Activated T-helper 1 cell treated with Interleukin-2 at 50 U/mL for 16 hours (primary cell): ENCODE measurements around the gene SCO2.
"Not testable (repeated sequence)": the region's sequence is repeated elsewhere in the genome, so short reads cannot be mapped to it uniquely, and the experiment has no call there.

Experiments used
- DNase-seq: peaks from one replicate; pipeline ENCODE4 v3.0.0-alpha.2; 2020; ENCODE audit warnings: low read depth

The SCO2 gene

DNA sequence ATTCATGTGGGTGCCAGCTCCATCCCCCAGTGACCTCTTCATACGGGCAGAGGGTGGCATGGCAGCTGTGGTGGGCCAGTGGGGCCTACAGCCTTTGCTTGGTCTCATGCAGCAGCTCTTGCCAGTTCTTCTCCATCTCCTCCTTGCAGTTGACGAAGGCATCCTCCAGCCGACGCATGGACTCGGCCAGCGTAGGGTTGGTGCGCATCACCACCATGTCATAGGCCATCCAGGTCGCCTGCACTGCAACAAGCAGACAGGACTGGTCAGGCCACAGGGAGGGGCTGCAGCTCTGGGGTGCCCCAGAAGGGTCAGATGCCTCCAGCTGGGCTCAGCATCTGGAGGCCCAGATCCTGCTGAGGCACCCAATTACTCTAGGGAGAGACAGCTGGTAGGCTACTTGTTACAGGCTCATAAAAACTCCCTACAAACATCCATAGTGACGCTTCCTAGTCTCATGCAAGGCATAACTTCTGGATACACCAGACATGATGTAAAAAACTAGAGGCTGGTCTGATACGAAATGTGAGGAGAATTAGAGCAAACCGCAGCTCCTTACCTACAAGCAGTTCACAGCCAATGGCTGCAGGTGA, 25.9 kb upstream of the SCO2 start:
- DNase-seq, result no peak

DNA sequence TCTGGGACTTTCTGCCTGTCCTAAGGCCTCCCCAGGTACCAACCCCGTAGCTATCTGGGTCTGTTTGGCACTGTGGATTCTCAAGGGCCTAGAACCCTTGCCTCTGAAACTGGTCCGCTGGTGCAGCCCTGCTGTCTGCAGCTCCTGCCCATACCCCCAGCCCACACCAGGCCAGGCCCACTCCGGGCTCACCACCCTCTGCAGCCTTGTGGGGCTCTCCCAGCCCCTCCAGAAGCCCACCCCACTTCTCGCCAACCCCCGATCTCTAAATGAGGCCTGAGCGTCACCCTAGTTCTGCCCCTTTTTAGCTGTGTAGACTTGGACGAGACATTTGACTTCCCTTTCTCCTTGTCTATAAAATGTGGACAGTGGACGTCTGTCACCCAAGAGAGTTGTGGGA, 25.0 kb upstream of the SCO2 start:
- DNase-seq, result no peak

DNA sequence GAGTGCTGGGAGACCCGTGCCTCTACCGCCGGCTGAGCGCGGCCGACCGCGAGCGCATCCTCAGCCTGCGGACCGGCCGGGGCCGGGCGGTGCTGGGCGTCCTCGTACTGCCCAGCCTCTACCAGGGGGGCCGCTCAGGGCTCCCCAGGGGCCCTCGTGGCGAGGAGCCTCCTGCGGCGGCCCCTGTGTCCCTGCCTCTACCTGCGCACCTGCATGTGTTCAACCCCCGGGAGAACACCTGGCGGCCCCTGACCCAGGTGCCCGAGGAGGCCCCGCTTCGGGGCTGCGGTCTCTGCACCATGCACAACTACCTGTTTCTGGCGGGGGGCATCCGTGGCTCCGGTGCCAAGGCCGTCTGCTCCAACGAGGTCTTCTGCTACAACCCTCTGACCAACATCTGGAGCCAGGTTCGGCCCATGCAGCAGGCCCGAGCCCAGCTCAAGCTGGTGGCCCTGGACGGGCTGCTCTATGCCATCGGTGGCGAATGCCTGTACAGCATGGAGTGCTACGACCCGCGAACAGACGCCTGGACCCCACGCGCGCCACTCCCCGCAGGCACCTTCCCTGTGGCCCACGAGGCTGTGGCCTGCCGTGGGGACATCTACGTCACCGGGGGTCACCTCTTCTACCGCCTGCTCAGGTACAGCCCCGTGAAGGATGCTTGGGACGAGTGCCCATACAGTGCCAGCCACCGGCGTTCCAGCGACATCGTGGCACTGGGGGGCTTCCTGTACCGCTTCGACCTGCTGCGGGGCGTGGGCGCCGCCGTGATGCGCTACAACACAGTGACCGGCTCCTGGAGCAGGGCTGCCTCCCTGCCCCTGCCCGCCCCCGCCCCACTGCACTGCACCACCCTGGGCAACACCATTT, 23.8 kb upstream of the SCO2 start:
- DNase-seq, result no peak

DNA sequence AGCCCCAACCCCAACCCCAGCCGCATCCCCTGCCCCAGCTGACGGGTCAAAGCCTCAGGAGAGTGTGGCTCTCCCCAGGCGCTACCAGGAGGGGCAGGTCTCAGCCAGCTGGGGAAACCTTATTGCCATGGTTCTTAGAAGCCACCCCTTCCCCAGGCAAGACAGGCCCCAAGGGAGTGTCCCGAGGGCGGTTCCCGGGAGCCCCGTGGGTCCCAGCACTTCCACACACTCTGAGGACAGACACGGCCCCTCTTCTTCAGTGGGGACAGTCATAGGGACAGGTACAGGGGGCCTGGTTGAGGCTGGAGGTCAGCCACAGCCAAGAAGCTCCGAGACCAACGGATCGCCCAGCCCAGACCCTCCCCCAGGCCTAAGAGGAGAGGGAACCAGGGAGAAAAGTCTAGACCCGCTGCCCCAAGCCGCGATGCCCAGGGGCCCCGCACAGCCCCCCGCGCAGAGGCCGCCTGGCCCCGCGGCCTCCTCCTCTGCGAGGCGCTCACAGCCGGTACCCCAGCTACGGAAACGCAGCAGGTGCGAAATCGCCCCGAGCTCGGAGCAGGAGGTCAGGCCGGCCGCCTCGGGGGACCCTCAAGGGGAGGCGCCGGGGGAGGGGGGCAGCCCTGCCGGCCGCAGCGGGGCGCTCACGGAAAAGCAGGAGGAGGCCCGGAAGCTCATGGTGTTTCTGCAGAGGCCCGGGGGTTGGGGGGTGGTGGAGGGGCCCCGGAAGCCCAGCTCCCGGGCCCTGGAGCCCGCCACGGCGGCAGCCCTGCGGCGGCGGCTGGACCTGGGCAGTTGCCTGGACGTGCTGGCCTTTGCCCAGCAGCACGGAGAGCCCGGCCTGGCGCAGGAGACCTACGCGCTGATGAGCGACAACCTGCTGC, 22.9 kb upstream of the SCO2 start:
- DNase-seq, result peak; percentile 57

DNA sequence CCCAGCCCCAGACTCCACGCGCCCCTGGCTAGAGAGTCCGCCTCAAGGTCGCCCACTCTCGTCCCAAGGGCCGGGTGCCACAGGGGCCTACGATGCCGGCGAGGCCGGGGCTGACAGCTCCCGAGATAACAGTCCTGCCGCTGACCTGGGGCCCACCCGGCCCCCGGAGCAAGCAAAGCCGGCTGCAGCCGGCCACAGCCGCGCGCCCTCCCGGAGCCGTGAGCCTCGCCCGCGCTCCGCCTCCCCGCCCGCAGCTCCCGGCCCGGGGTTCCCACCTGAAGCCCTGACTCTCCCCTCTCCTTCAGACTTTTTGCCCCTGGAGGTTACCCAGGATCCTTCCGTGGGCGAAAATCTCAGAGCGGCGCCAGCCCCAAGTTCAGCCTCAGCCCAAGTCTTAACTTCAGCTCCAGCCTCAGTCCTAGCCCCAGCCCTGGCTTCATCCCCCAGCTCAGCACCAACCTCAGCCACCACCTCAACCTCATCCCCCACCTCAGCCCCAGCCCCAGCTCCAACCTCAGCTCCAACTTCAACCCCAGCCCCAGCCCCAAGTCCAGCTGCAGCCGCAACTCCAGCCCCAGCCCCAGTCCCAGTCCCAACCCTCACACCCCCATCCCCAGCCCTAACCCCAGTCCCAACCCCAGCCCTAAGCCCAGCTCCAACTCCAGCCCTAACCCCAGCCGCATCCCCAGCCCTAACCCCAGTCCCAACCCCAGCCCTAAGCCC, 22.0 kb upstream of the SCO2 start:
- DNase-seq, result no peak

DNA sequence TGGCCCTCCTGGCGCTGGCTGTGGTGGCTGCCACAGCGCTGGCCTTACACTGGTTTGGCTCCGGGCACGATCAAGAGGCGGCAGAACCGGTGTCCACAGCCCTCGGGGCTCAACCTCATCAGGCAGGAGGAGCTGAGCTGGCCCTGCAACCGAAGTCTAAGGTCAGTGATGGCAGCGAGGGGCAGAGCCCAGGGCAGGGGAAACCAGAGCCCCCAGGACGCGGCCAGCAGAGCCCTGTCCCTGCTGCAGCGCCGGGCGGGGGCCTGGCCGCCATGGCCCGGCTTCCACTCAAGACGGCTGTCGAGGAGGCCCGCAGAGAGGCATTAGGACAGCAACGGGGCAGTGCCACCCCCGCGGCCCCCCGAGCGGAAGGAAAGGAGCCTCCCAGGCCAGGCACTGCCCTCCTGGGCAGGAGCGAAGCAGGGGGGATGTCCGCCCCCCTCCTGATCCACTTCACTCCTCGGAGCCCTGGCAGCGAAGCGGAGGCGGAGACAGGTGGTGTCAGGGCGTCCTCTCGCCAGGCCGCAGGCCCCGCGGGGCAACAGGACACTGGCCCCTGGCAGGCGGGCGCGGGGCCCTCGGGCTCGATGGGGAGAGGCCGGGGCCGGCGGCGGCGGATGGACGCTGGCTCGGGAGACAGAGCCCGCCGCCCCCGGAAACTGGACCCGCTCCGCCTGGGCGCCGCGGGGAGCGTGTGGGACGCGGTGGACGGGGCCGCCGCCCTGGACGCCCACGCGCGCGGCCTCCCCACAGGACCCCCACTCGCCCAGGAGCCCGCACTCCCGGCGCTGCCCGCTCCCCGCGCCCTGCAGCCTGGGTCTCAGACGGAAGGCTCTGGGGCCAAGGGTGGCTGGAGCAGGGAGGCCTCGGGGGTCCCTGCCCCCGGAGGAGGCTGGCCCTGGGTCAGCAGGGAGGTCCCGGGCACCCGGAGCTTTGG, 21.2 kb upstream of the SCO2 start:
- DNase-seq, result no peak

DNA sequence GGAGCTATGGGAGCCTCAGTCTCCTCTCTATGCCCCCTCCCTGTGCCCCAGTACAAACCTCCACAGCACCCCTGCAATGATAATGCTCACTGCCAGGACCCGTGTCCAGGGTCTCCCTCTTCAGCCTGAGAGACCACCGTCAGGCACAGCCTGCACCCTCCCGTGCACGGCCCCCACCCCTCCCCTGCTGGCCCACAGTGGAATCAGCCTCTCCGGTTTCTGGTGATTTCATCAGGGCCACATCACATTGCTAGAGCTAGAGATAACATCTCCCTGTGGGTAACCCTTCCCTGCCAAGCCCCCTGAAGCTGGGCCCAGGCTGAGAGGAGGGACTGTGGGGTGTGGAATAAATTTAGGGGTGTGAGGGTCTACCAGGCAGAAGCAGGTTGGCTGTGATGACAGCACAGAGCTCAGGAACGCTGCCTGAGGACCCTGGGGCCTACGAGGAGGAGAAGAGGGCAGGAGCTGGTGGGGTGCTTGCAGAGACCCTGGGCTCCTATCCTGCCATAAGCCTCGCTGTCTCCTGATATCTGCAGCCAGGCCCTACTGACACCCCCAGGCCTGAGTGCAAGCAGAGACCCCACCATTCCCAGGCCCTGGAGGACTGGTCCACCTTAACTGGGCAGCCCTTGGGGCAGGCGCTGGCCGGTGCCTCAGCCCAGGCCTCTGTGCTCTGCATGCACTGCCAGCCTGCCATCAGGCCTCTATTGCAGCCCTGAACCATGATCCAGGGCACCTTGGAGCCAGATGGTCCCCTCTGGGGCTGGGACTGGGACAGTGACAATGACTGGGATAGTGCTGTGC, 20.3 kb upstream of the SCO2 start, which contains the start of gene KLHDC7B:
KLHDC7B (plus strand) TSS at position 378 of the 804 bp plus-strand sequence; CDS start at position 723, 345 bp downstream.
- DNase-seq, result no peak

DNA sequence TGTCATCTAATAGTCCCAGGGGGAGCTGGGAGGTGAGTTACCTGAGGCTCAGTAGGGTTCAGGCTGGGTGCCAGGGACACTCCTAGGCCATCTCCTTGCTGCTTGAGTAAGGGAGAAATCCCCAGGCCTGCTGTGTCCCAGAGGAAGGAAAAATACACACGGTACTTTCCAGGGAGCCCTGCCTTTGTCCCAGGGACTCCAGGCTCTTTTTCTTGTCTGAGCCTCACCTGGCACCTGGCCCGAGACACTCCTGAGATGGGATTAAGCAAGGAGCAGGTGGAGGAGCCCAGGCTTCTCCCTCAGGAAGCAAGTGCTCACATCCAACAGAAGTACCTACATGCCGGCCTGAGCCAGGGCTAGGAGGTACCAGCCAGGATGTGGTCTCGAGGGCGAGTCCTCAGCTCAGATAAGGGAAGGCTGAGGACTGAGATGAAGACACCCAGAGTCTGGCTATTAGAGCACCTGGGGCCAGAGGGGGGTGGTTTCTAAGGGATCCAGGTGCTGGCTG, 19.4 kb upstream of the SCO2 start:
- no peak for DNase-seq

DNA sequence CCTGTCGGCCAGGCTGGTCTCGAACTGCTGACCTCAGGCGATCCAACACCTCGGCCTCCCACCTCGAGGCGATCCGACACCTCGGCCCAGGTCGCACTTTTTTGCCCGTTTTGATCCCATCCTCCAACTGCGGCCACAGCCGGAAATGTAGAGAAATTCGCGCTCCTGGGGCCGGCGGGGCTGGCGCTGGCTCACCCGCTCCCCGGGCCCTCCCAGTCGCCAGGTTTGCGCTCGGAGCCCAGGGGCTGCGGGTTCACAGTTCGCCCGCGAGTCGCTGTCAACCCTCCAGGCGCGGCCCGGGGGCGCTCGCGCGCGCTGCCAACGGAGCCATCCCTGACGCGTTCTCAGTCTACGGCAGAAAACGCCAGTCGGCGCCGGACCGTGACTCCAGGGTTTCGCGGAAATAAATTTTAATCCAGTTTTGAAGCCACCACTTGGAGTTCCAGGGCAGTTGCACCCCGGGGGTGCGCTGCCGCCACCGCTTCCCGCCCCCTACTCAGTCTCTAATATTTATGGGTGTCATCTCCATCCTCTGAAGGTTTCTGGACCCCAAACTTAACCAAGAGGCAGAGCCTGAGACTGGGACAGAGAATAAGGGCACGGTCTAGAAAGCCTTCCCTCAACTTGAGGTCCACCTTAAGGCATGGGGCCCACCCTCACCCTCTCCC, 18.8 kb upstream of the SCO2 start:
- peak; percentile 72 for DNase-seq

DNA sequence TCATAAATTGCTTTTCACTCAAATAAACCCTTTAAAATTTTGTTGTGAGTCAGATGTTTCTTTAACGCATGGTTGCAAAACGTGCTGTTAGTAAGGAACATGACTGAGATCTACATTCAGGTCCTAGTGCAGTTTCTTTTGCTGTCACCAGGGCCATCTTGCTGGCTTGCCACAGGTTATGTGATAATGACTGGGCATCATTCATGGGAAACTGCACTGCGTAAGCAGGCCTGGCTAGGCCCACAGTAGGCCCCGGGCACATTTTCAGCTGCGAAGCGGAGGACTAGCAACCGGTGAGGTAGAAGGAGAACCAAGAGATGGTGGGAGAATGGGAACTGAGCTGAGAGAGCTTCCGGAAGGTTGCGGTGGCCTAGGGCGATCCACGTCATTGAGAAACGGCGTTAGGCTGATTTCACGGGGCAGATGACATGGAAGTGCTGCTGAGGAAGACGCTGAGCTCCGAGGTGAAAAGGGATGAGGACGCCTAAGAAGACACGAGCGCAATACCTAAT, 17.1 kb upstream of the SCO2 start:
- no peak for DNase-seq

DNA sequence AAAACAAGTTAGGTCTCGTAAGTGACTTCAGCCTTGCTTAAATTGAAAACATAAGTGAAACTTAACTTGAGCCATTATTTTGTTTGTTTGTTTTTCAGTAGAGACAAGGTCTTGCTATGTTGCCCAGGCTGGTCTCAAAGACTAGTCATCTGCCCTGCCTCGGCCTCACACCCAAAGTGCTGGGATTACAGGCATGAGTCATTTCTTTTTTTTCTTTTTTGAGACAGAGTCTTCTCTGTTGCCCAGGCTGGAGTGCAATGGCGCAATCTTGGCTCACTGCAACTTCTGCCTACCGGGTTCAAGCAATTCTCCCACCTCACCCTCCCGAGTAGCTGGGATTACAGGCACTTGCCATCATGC, 16.2 kb upstream of the SCO2 start:
- not testable (repeated sequence) for DNase-seq

DNA sequence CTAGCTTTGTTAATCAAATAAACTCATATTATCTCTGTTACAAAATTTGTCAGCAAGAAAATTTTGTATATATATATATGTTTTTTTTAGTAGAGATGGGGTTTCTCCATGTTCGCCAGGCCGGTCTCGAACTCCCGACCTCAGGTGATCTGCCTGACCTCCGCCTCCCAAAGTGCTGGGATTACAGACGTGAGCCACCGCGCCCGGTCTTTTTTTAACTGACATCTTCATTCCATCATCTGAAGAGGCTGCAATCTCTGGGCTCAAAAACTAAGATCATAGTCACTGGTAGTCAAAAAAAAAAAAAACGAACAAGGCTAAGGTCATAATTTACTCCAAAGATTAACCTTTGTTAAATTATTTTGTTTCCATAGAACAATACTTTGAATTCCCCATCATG, 15.0 kb upstream of the SCO2 start:
- no peak for DNase-seq

DNA sequence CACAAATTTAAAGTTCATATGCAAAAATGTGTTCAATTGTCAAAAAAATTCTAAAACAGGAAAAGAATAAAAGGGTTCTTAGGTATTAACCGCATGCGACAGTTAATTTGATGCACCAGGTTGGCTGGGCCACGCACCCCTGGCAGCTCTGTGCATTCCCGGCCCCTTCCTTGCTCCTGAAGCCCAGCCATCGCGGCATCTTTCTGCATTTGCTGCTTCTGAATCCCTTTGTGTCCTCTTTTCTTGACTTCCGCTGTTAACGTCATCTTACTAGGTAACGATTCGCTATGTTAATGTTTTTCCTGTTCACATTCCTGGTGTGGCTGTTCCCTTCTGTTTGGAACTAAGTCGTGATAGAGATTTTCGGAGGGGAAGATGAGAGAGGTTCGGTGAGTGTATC, 12.4 kb upstream of the SCO2 start:
- DNase-seq, result no peak

DNA sequence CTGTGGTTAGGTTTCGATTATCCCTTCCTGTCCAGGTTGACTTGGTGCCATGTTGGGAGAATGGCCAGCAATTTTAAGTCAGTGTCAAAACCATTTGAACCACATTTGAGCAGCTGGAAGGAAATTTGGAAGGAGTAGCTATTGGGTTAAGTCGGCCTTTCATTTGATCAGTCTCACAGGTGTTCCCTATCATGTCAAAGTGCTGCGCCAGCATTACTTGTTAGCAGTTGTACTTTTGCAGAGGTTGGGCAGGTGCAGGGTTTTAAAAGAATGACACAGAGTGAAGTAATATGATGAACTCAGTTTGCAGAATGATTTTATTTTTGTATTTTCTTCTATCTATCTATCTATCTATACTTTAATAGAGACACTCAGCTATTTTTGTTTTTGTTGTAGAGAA, 10.8 kb upstream of the SCO2 start:
- no peak for DNase-seq

DNA sequence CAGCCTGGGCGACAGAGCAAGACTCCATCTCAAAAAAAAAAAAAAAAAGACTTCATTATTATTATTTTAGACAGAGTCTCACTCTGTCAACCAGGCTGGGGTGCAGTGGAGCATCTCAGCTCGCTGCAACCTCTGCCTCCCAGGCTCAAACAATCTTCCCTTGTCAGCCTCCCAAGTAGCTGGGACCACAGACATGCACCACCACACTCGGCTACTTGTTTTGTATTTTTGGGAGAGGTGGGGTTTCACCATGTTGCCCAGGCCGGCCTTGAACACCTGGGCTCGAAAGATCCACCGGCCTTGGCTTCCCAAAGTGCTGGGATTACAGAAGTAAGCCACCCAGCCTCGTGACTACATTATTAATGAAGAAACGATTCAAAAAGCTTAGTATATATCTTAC, 9.7 kb upstream of the SCO2 start:
- no peak for DNase-seq

DNA sequence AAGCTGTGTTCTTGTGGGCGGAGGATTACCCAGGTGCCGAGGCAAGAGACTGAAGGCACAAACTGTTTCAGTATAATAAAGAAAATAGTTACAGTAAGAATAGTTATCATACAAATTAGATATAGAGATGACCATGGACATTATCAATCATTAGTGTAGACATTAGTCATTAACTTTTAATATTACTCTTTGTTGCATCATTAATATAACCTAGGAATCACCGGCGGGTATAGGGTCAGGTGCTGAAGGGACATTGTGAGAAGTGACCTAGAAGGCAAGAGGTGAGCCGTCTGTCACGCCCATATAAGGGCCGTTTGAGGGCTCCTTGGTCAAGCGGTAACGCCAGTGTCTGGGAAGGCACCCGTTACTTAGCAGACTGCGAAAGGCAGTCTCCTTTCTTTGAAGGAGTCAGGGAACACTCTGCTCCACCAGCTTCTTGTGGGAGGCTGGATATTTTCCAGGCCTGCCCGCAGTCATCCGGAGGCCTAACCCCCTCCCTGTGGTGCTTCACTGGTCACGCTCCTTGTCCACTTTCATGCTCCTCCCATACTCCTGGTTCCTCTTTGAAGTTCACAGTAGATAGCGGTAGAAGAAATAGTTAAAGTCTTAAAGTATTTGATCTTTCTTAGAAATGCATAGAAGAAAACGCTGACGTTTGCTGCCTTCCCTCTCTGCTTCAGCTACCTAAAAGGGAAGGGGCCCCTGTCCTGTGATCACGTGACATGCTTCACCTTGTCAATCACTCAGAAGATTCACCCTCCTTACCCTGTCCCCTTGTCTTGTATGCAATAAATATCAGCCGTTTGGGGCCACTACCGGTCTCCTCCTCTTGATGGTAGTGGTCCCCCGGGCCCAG, 8.7 kb upstream of the SCO2 start:
- DNase-seq, result not testable (repeated sequence)

DNA sequence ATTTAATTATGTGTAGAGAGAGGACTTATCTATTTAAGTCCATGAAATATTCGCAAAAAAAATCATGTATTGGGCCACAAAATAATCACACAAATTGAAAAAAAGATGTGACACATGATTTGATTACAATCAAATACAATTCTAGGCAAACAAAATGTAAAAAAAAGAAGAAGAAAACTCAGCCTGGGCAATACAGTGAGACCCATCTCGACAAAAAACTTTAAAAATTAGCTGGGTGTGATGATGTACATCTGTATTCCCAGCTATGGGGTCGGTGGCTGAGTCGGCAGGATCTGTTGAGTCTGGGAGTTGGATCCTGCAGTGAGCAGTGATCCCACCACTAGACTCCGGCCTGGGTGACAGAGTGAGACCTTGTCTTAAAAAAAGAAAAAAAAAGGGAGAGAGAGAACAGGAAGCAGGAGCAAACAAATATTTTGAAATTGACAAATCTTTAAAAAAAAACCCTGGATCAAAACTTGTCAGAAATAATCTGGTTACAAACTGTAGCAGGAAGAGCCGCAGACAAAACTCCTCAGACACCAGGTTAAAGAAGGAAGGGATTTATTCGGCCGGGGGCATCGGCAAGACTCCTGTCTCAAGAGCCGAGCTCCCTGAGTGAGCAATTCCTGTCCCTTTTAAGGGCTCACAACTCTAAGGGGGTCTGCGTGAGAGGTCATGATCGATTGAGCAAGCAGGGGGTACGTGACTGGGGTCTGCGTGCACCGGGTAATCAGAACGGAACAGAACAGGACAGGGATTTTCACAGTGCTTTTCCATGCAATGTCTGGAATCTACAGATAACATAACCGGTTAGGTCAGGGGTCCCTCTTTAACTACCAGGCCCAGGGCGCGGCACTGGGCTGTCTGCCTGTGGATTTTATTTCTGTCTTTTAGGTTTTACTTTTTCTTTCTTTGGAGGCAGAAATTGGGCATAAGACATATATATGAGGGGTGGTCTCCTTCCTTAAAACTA, 7.7 kb upstream of the SCO2 start:
- DNase-seq, result no peak
